OCI-LY3 (cell line): ENCODE results near the gene TAF5L.

Source experiments
- H2AFZ ChIP-seq: fragments of 200-600, 300-600 bp; shearing (Covaris generic); 2 replicates; pipeline ENCODE4 v1.6.0; 2014; ENCODE audit warnings: antibody characterized with exemption, low read depth, low read length
- H3K27ac ChIP-seq: fragments of 200-600, 300-600 bp; sonication (generic); 2 replicates; pipeline ENCODE4 v1.5.1; 2014; ENCODE audit warnings: mild to moderate bottlenecking, low read length, moderate library complexity, mixed read lengths
- H3K27me3 ChIP-seq: fragments of 200-600, 300-600 bp; sonication (generic); 2 replicates; pipeline ENCODE4 v1.6.1; 2014; ENCODE audit warnings: low read depth, low read length, mixed read lengths
- H3K36me3 ChIP-seq: fragments of 200-600, 300-600 bp; sonication (generic); replicated peaks from 2 replicates; pipeline ENCODE3; 2014; ENCODE audit warnings: low read depth, low read length, mixed read lengths
- H3K4me1 ChIP-seq: fragments of 300-600, 200-600 bp; sonication (generic); 2 replicates; pipeline ENCODE4 v1.6.1; 2014; ENCODE audit warnings: low read length, mixed read lengths
- H3K4me2 ChIP-seq: fragments of 200-600, 300-600 bp; sonication (generic); 2 replicates; pipeline ENCODE4 v1.6.1; 2014; ENCODE audit warnings: low read length, mixed read lengths
- H3K4me3 ChIP-seq: fragments of 300-600, 200-600 bp; sonication (generic); 2 replicates; pipeline ENCODE4 v1.5.1; 2014; ENCODE audit warnings: antibody characterized with exemption, mild to moderate bottlenecking, low read length, moderate library complexity
- H3K79me2 ChIP-seq: fragments of 300-600, 200-600 bp; shearing (Covaris generic); 2 replicates; pipeline ENCODE4 v1.6.1; 2014; ENCODE audit warnings: mild to moderate bottlenecking, low read length, mixed read lengths
- H3K9ac ChIP-seq: fragments of 300-600, 200-600 bp; shearing (Covaris generic); 2 replicates; pipeline ENCODE4 v1.6.0; 2014; ENCODE audit warnings: mild to moderate bottlenecking, low read length, moderate library complexity
- H3K9me3 ChIP-seq: fragments of 200-600, 300-600 bp; shearing (Covaris generic); 2 replicates; pipeline ENCODE4 v1.6.1; 2014; ENCODE audit warnings: low read length, mixed read lengths; ENCODE audit not compliant: insufficient read depth
- H4K20me1 ChIP-seq: fragments of 200-600, 300-600 bp; sonication (generic); 2 replicates; pipeline ENCODE4 v1.6.1; 2016; ENCODE audit warnings: low read length, mixed read lengths; ENCODE audit not compliant: insufficient read depth
- EZH2phosphoT487 ChIP-seq: fragments of 200-600 bp; shearing (Covaris generic); IDR thresholded peaks from 2 replicates; pipeline ENCODE4 v1.6.1; 2018; ENCODE audit warnings: antibody characterized with exemption, mixed run types, low read depth
- TF ChIP-seq, protein P1 (sequence below): fragments of 200-600, 300-600 bp; sonication (generic); IDR thresholded peaks from 2 replicates; pipeline ENCODE4 v1.5.1; 2014; ENCODE audit warnings: antibody characterized with exemption, low read length, low read depth

Gene TAF5L

DNA sequence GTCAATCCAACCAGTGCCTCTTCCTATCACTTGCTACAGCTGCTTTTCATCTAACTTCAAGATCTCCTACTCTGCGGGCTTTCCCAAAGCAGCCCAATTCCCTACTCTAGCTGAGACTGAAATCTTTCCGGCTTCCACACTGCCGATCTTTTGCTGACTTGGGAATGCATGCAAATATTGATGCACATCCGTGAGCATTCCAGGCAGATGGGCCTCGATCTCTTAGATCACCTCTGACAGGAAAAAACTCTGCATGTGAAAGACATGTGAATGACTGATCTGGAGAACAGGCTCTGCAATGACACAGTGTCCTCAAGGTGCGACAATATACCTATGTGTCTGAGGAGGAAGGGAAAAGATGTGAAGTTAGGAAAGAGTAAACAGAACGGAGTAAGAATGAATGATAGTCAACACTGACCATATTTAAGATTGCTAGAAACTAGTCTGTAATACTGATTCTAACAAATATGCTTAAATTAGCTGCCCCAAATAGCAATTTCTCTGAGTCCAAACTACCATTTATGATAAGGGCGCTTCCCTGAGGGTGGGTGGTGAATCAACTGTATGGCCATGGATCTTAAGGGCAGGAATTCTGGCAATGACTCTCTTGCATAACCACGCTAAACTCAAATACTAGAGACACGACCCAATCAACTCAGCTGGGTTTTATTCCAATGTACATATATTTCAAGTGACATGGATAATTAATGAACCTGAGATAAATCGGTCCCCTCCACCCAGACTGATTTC, 8.4 kb downstream of the TAF5L start:
- TF ChIP-seq, protein P1, sequence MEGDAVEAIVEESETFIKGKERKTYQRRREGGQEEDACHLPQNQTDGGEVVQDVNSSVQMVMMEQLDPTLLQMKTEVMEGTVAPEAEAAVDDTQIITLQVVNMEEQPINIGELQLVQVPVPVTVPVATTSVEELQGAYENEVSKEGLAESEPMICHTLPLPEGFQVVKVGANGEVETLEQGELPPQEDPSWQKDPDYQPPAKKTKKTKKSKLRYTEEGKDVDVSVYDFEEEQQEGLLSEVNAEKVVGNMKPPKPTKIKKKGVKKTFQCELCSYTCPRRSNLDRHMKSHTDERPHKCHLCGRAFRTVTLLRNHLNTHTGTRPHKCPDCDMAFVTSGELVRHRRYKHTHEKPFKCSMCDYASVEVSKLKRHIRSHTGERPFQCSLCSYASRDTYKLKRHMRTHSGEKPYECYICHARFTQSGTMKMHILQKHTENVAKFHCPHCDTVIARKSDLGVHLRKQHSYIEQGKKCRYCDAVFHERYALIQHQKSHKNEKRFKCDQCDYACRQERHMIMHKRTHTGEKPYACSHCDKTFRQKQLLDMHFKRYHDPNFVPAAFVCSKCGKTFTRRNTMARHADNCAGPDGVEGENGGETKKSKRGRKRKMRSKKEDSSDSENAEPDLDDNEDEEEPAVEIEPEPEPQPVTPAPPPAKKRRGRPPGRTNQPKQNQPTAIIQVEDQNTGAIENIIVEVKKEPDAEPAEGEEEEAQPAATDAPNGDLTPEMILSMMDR: no peak
- TF ChIP-seq EZH2phosphoT487: no peak
- Histone ChIP-seq H3K9me3 (no peaks in the 10 kb centered on the region), H3K27ac (no peak overlapping the region), H4K20me1 (peaks cover 49% of the 10 kb centered on the region), H3K36me3 (peaks cover 10% of the 10 kb centered on the region), H3K4me1 (peaks cover 10% of the 10 kb centered on the region), H2AFZ (no peak overlapping the region), H3K4me2 (no peak overlapping the region), H3K4me3 (no peak overlapping the region), H3K79me2 (peaks cover 82% of the 10 kb centered on the region), H3K27me3 (no peaks in the 10 kb centered on the region), H3K9ac (no peak overlapping the region)

DNA sequence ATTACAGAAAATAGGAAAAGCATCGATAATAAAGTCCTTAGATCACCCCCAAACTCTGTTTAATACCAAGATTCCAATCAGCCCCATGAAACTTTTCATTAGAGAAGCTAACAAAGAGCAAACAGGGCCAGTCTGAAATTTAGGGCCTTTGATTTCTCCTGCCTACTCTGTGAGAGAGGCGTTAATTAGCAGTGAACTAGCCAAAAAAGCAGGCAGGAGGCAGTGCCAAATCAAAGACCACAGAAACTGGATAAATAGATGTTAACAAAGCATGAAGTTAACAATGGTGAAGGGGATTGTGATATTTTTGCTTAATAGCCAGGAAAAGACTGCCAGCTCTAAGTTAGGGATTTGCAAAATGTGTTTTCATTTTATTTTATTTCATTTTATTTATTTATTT, 11.2 kb downstream of the TAF5L start:
- no peak overlapping the region for H2AFZ ChIP-seq
- H3K4me2 ChIP-seq: no peak overlapping the region
- H3K9ac ChIP-seq: no peak overlapping the region
- no peaks in the 10 kb centered on the region for H3K9me3 ChIP-seq
- H3K27ac ChIP-seq: no peak overlapping the region
- no peaks in the 10 kb centered on the region for H3K27me3 ChIP-seq
- H3K4me3 ChIP-seq: no peak overlapping the region
- H3K79me2 ChIP-seq: peaks cover 53% of the 10 kb centered on the region
- H4K20me1 ChIP-seq: peaks cover 32% of the 10 kb centered on the region
- TF ChIP-seq EZH2phosphoT487: no peak
- TF ChIP-seq, protein P1: no peak
- H3K4me1 ChIP-seq: peaks cover 9% of the 10 kb centered on the region
- peaks cover 30% of the 10 kb centered on the region for H3K36me3 ChIP-seq

DNA sequence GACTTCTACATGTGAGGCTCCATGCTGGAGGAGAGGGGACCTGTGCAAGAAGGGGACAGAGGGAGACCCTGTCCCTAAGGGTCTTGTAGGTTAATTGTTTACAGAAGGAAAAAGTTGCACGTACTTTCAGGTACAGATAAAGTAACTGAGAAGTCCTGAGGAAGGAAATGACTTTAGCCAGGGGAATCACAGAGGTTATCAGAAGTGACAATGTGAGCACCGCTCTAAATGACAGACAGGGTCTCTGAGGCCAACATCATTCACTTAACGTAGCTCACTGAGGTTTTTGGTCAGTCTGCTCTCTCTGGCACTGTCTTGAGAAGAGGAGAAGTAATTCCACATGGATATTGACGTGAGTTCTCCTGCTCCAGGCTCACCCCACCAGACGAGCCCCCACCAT, 12.0 kb downstream of the TAF5L start:
- H2AFZ ChIP-seq: no peak overlapping the region
- no peak overlapping the region for H3K9ac ChIP-seq
- TF ChIP-seq, protein P1: no peak
- TF ChIP-seq EZH2phosphoT487: no peak
- H3K9me3 ChIP-seq: no peaks in the 10 kb centered on the region
- H4K20me1 ChIP-seq: peaks cover 25% of the 10 kb centered on the region
- no peak overlapping the region for H3K27ac ChIP-seq
- peaks cover 46% of the 10 kb centered on the region for H3K79me2 ChIP-seq
- H3K36me3 ChIP-seq: peaks cover 36% of the 10 kb centered on the region
- peaks cover 2% of the 10 kb centered on the region for H3K4me1 ChIP-seq
- H3K4me2 ChIP-seq: no peak overlapping the region
- no peak overlapping the region for H3K4me3 ChIP-seq
- no peaks in the 10 kb centered on the region for H3K27me3 ChIP-seq

DNA sequence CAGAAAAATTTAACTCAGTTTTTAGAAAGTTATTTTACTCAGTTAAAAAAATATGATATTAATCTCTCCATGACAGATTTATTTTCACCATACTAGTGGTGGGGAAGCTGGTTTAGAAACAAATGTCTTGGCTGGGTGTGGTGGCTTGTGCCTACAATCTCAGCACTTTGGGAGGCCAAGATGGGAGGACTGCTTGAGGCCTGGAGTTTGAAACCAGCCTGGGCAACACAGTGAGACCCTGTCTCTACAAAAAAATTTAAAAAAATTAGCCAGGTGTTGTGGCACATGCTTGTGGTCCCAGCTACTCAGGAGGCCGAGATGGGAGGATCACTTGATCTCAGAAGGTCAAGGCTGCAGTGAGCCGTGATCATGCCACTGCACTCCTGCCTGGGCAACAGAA, 17.3 kb downstream of the TAF5L start:
- H3K9ac ChIP-seq: no peak overlapping the region
- H3K9me3 ChIP-seq: no peaks in the 10 kb centered on the region
- no peaks in the 10 kb centered on the region; the same call in 1 of the 2 replicates for H4K20me1 ChIP-seq
- H3K4me1 ChIP-seq: no peaks in the 10 kb centered on the region
- H3K27ac ChIP-seq: no peak overlapping the region
- no peaks in the 10 kb centered on the region for H3K27me3 ChIP-seq
- no peaks in the 10 kb centered on the region for H3K79me2 ChIP-seq
- H3K4me2 ChIP-seq: no peak overlapping the region
- no peak for TF ChIP-seq EZH2phosphoT487
- H2AFZ ChIP-seq: no peak overlapping the region
- peaks cover 71% of the 10 kb centered on the region for H3K36me3 ChIP-seq
- no peak overlapping the region for H3K4me3 ChIP-seq
